Stimulated activated naive CD8-positive, alpha-beta T cell treated with anti-CD3 and anti-CD28 coated beads, Interleukin-15, Interleukin-2, amounts not matched to agents 100 ng/mL and 50 ng/mL, for 24 hours (primary cell): ENCODE measurements around the gene AURKAIP1.
"Not testable (repeated sequence)": the region's sequence is repeated elsewhere in the genome, so short reads cannot be mapped to it uniquely, and the experiment has no call there.

Experiments
- H3K27ac Mint-ChIP-seq: one replicate; pipeline ENCODE4 v1.8.0; 2021; ENCODE audit warnings: mild to moderate bottlenecking, mixed read lengths
- H3K27me3 Mint-ChIP-seq: one replicate; pipeline ENCODE4 v1.8.0; 2021; ENCODE audit warnings: mixed read lengths
- H3K36me3 Mint-ChIP-seq: one replicate; pipeline ENCODE4 v1.8.0; 2021; ENCODE audit warnings: low read depth, mixed read lengths
- H3K4me1 Mint-ChIP-seq: one replicate; pipeline ENCODE4 v1.8.0; 2021; ENCODE audit warnings: low read depth, mixed read lengths
- H3K4me3 Mint-ChIP-seq: one replicate; pipeline ENCODE4 v1.8.0; 2021; ENCODE audit warnings: mild to moderate bottlenecking, mixed read lengths
- H3K9me3 Mint-ChIP-seq: one replicate; pipeline ENCODE4 v1.8.0; 2021; ENCODE audit warnings: mixed read lengths

The AURKAIP1 gene

GRCh38 chr1:1399187-1399871, 24.3 kb upstream of the AURKAIP1 start, which contains the start of gene CCNL2:
TSS of gene CCNL2 (minus strand) at chr1:1399335. CDS start at chr1:1399306, 29 bp downstream.
- no peaks in the 10 kb centered on the region for H3K27me3 Mint-ChIP-seq
- peak within 1 kb of the TSS; percentile 93 for H3K27ac Mint-ChIP-seq
- H3K4me3 Mint-ChIP-seq: peak within 1 kb of the TSS; percentile 95
- no peaks in the 10 kb centered on the region for H3K9me3 Mint-ChIP-seq
- peaks cover 74% of the 10 kb centered on the region for H3K36me3 Mint-ChIP-seq
- peaks cover 63% of the 10 kb centered on the region for H3K4me1 Mint-ChIP-seq

- H3K4me1 Mint-ChIP-seq: peaks cover 58% of the 10 kb centered on the region
- no peaks in the 10 kb centered on the region for H3K27me3 Mint-ChIP-seq
- peak overlapping the region; percentile 93 for H3K27ac Mint-ChIP-seq
- peaks cover 75% of the 10 kb centered on the region for H3K36me3 Mint-ChIP-seq
- H3K9me3 Mint-ChIP-seq: no peaks in the 10 kb centered on the region
- H3K4me3 Mint-ChIP-seq: peak overlapping the region; percentile 95
Measured at GRCh38 chr1:1398677-1399186, 23.7 kb upstream of the AURKAIP1 start.

GRCh38 chr1:1397839-1398523, 23.0 kb upstream of the AURKAIP1 start:
- H3K36me3 Mint-ChIP-seq: peaks cover 76% of the 10 kb centered on the region
- H3K9me3 Mint-ChIP-seq: no peaks in the 10 kb centered on the region
- H3K27me3 Mint-ChIP-seq: no peaks in the 10 kb centered on the region
- H3K27ac Mint-ChIP-seq: peak overlapping the region; percentile 93
- peak overlapping the region; percentile 95 for H3K4me3 Mint-ChIP-seq
- peaks cover 59% of the 10 kb centered on the region for H3K4me1 Mint-ChIP-seq

GRCh38 chr1:1395166-1395565, 20.2 kb upstream of the AURKAIP1 start:
- no peaks in the 10 kb centered on the region for H3K9me3 Mint-ChIP-seq
- H3K27me3 Mint-ChIP-seq: no peaks in the 10 kb centered on the region
- peaks cover 38% of the 10 kb centered on the region for H3K4me1 Mint-ChIP-seq
- peaks cover 76% of the 10 kb centered on the region for H3K36me3 Mint-ChIP-seq
- H3K27ac Mint-ChIP-seq: no peak overlapping the region
- H3K4me3 Mint-ChIP-seq: no peak overlapping the region

GRCh38 chr1:1394116-1394515, 19.1 kb upstream of the AURKAIP1 start:
- Mint-ChIP-seq H3K27me3 (no peaks in the 10 kb centered on the region), H3K4me1 (peaks cover 35% of the 10 kb centered on the region), H3K36me3 (peaks cover 80% of the 10 kb centered on the region), H3K27ac (no peak overlapping the region), H3K9me3 (no peaks in the 10 kb centered on the region), H3K4me3 (no peak overlapping the region)

- H3K4me3 Mint-ChIP-seq: no peak overlapping the region
Measured at GRCh38 chr1:1393428-1393827, 18.4 kb upstream of the AURKAIP1 start.

GRCh38 chr1:1393014-1393413, 18.0 kb upstream of the AURKAIP1 start:
- no peaks in the 10 kb centered on the region for H3K27me3 Mint-ChIP-seq
- no peak overlapping the region for H3K27ac Mint-ChIP-seq
- peaks cover 32% of the 10 kb centered on the region for H3K4me1 Mint-ChIP-seq
- no peak overlapping the region for H3K4me3 Mint-ChIP-seq
- peaks cover 84% of the 10 kb centered on the region for H3K36me3 Mint-ChIP-seq
- H3K9me3 Mint-ChIP-seq: no peaks in the 10 kb centered on the region

More at GRCh38 chr1:1393428-1393827, 18.4 kb upstream of the AURKAIP1 start:
- Mint-ChIP-seq H3K27me3 (no peaks in the 10 kb centered on the region), H3K4me1 (peaks cover 35% of the 10 kb centered on the region), H3K9me3 (no peaks in the 10 kb centered on the region), H3K27ac (no peak overlapping the region), H3K36me3 (peaks cover 84% of the 10 kb centered on the region)

- Mint-ChIP-seq H3K4me1 (peaks cover 22% of the 10 kb centered on the region), H3K9me3 (no peaks in the 10 kb centered on the region), H3K36me3 (peaks cover 90% of the 10 kb centered on the region), H3K27me3 (no peaks in the 10 kb centered on the region), H3K27ac (no peak overlapping the region), H3K4me3 (no peak overlapping the region)
Measured at GRCh38 chr1:1391225-1391624, 16.2 kb upstream of the AURKAIP1 start.

GRCh38 chr1:1390675-1391074, 15.7 kb upstream of the AURKAIP1 start:
- H3K4me3 Mint-ChIP-seq: no peak overlapping the region
- peaks cover 20% of the 10 kb centered on the region for H3K4me1 Mint-ChIP-seq
- H3K27me3 Mint-ChIP-seq: no peaks in the 10 kb centered on the region
- H3K9me3 Mint-ChIP-seq: no peaks in the 10 kb centered on the region
- H3K36me3 Mint-ChIP-seq: peaks cover 92% of the 10 kb centered on the region
- H3K27ac Mint-ChIP-seq: no peak overlapping the region

- no peaks in the 10 kb centered on the region for H3K27me3 Mint-ChIP-seq
- H3K27ac Mint-ChIP-seq: no peak overlapping the region
- peaks cover 72% of the 10 kb centered on the region for H3K36me3 Mint-ChIP-seq
- peaks cover 4% of the 10 kb centered on the region for H3K4me1 Mint-ChIP-seq
- no peak overlapping the region for H3K4me3 Mint-ChIP-seq
- no peaks in the 10 kb centered on the region for H3K9me3 Mint-ChIP-seq
Measured at GRCh38 chr1:1388078-1388472, 13.1 kb upstream of the AURKAIP1 start.

- Mint-ChIP-seq H3K4me3 (no peak overlapping the region), H3K9me3 (no peaks in the 10 kb centered on the region), H3K4me1 (no peaks in the 10 kb centered on the region), H3K27ac (no peak overlapping the region), H3K27me3 (no peaks in the 10 kb centered on the region), H3K36me3 (peaks cover 65% of the 10 kb centered on the region)
Measured at GRCh38 chr1:1387098-1388077, 12.4 kb upstream of the AURKAIP1 start.

GRCh38 chr1:1385931-1386330, 10.9 kb upstream of the AURKAIP1 start:
- Mint-ChIP-seq H3K27me3 (no peaks in the 10 kb centered on the region), H3K4me3 (no peak overlapping the region), H3K9me3 (no peaks in the 10 kb centered on the region), H3K27ac (no peak overlapping the region), H3K36me3 (peaks cover 51% of the 10 kb centered on the region), H3K4me1 (no peaks in the 10 kb centered on the region)

GRCh38 chr1:1385339-1385738, 10.3 kb upstream of the AURKAIP1 start:
- not testable (repeated sequence) for H3K27me3 Mint-ChIP-seq, H3K4me1 Mint-ChIP-seq

GRCh38 chr1:1381294-1381693, 6.3 kb upstream of the AURKAIP1 start:
- Mint-ChIP-seq H3K27me3 (no peaks in the 10 kb centered on the region), H3K9me3 (no peaks in the 10 kb centered on the region), H3K36me3 (peaks cover 13% of the 10 kb centered on the region), H3K4me1 (peaks cover 3% of the 10 kb centered on the region), H3K27ac (no peak overlapping the region), H3K4me3 (no peak overlapping the region)

More at GRCh38 chr1:1385339-1385738, 10.3 kb upstream of the AURKAIP1 start:
- not testable (repeated sequence) for H3K9me3 Mint-ChIP-seq, H3K4me3 Mint-ChIP-seq, H3K27ac Mint-ChIP-seq
- peaks cover 45% of the 10 kb centered on the region for H3K36me3 Mint-ChIP-seq
